Bone marrow (tissue), 2 donors: ENCODE data around the gene FRYL.
"Not testable (repeated sequence)": the region's sequence is repeated elsewhere in the genome, so short reads cannot be mapped to it uniquely, and the experiment has no call there.

Source experiments
- DNase-seq, 2 donors: peaks; one replicate each; lab custom pipeline; 2025; lab: John Stamatoyannopoulos, UW

Gene FRYL

GRCh38 chr4:48779998-48780864, at the start of gene FRYL:
TSS of gene FRYL (minus strand) at chr4:48780279. CDS start at chr4:48634410, 145,869 bp downstream.
- DNase-seq: peak; percentile 85 to 100

GRCh38 chr4:48827622-48828021, 47.5 kb upstream of the FRYL start:
- DNase-seq: no peak

GRCh38 chr4:48821431-48821830, 41.4 kb upstream of the FRYL start:
- DNase-seq: peak in 1 of 2 donors; percentile 11

GRCh38 chr4:48816971-48817370, 36.9 kb upstream of the FRYL start:
- DNase-seq: no peak

- not testable (repeated sequence) for DNase-seq
Measured at GRCh38 chr4:48816297-48816696, 36.2 kb upstream of the FRYL start.

GRCh38 chr4:48815483-48815882, 35.4 kb upstream of the FRYL start:
- peak in 1 of 2 donors; percentile 59 for DNase-seq

- DNase-seq: peak in 1 of 2 donors; percentile 58
Measured at GRCh38 chr4:48813964-48814363, 33.9 kb upstream of the FRYL start.

- no peak for DNase-seq
Measured at GRCh38 chr4:48812866-48813265, 32.8 kb upstream of the FRYL start.

- DNase-seq: no peak
Measured at GRCh38 chr4:48804584-48805301, 24.7 kb upstream of the FRYL start.

GRCh38 chr4:48801016-48801715, 21.1 kb upstream of the FRYL start:
- no peak for DNase-seq

GRCh38 chr4:48800155-48800554, 20.1 kb upstream of the FRYL start:
- DNase-seq: not testable (repeated sequence)

GRCh38 chr4:48799157-48799556, 19.1 kb upstream of the FRYL start:
- DNase-seq: no peak

- DNase-seq: no peak
Measured at GRCh38 chr4:48798117-48798516, 18.0 kb upstream of the FRYL start.

GRCh38 chr4:48796927-48797679, 17.0 kb upstream of the FRYL start:
- no peak for DNase-seq

- no peak for DNase-seq
Measured at GRCh38 chr4:48796191-48796926, 16.3 kb upstream of the FRYL start.

- no peak for DNase-seq
Measured at GRCh38 chr4:48795108-48795507, 15.0 kb upstream of the FRYL start.

- no peak for DNase-seq
Measured at GRCh38 chr4:48792348-48793006, 12.4 kb upstream of the FRYL start.

GRCh38 chr4:48791313-48791712, 11.2 kb upstream of the FRYL start:
- DNase-seq: no peak

GRCh38 chr4:48790561-48790960, 10.5 kb upstream of the FRYL start:
- no peak for DNase-seq

- DNase-seq: no peak
Measured at GRCh38 chr4:48787056-48787455, 7.0 kb upstream of the FRYL start.

- no peak for DNase-seq
Measured at GRCh38 chr4:48786549-48786948, 6.5 kb upstream of the FRYL start.
